GM10248 (cell line): ENCODE results near the gene PCP4.

Experiments
- CTCF ChIA-PET: fragments of 300-600 bp; sonication (Branson Sonifier 250); formaldehyde crosslinking; extraction: SDS; loops from one replicate; lab custom pipeline; 2021; ENCODE audit warnings: antibody characterized with exemption; lab: Yijun Ruan, JAX
- POLR2A ChIA-PET: fragments of 350-650 bp; sonication (Branson Sonifier 250); formaldehyde crosslinking; extraction: SDS; loops from one replicate; lab custom pipeline; 2020; ENCODE audit warnings: antibody characterized with exemption; lab: Yijun Ruan, JAX
- DNase-seq: peaks from one replicate; pipeline ENCODE4 v3.0.0; 2012; ENCODE audit errors: extremely low spot score
- CTCF ChIP-seq: IDR thresholded peaks from 2 replicates; pipeline ENCODE4 v1.5.1; 2012; ENCODE audit warnings: mild to moderate bottlenecking, low read depth; ENCODE audit errors: extremely low read depth, missing control alignments, control extremely low read depth

PCP4 gene

GRCh38 chr21:39867198-39867650 is at the start of gene PCP4:
TSS of gene PCP4 (plus strand) at chr21:39867438. CDS start at chr21:39867502, 64 bp downstream.
- POLR2A ChIA-PET: no interaction called here
- CTCF ChIA-PET: interaction anchor here (0.7 to 1.3 kb wide), 7 partner anchors 11 to 1270 kb away, joined by 3 to 5 read pairs (median 3); no protein-coding TSS in a partner anchor
- peak; percentile 68 for TF ChIP-seq CTCF
- peak; percentile 32 for DNase-seq

- no peak for TF ChIP-seq CTCF
- no peak for DNase-seq
- ChIA-PET CTCF (no interaction called here), POLR2A (no interaction called here)
These were observed 48.7 kb upstream of the PCP4 start for GRCh38 chr21:39818557-39818956.

- ChIA-PET CTCF (no interaction called here), POLR2A (no interaction called here)
- no peak for TF ChIP-seq CTCF
- DNase-seq: no peak
These were observed 45.2 kb upstream of the PCP4 start for GRCh38 chr21:39822042-39822441.

- ChIA-PET POLR2A (no interaction called here), CTCF (no interaction called here)
- DNase-seq: no peak
- TF ChIP-seq CTCF: no peak
These were observed 42.0 kb upstream of the PCP4 start for GRCh38 chr21:39825250-39825649.

GRCh38 chr21:39834543-39834942 is 32.7 kb upstream of the PCP4 start:
- ChIA-PET POLR2A (no interaction called here), CTCF (no interaction called here)
- TF ChIP-seq CTCF: no peak
- no peak for DNase-seq

- CTCF ChIA-PET: no interaction called here
- POLR2A ChIA-PET: no interaction called here
These were observed 29.3 kb upstream of the PCP4 start for GRCh38 chr21:39837861-39838359.

More at GRCh38 chr21:39837861-39838359, 29.3 kb upstream of the PCP4 start:
- TF ChIP-seq CTCF: no peak
- DNase-seq: no peak
